ENCODE data around the gene ATP12A.
A peak's percentile ranks its signal among the peaks of the same experiment; 100 is the strongest.

The ATP12A gene

DNA sequence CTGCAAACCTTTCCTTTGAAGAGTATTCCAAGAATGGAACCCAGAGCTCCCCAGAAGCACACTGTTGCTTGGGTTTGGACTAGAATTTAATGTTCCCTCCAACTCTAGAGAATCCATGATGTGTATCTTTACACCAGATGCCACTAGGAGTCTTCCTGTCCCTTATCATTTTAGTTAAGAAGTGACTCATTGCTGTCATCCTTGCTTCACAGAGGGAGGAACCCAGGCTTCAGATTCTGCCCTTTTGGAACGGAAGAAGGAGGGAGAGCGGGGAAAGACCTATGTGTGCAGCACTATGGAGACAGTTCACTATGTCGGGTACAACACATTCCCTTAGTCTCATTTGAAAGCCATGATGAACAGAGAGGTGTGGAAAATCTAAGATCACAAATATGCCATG lies 2.1 kb upstream of the ATP12A start:
- Histone ChIP-seq H2BK12ac (ENCODE audit: low read length) (no peak overlapping the region), H3K18ac (ENCODE audit: low read length) (no peak overlapping the region), H2AFZ (ENCODE audit: low read length) (no peak overlapping the region), H3K23ac (ENCODE audit: low read depth, low read length, poor library complexity) (no peak overlapping the region), H3K14ac (ENCODE audit: low read length) (no peak overlapping the region), H2AK5ac (ENCODE audit: low read depth, low read length) (no peak overlapping the region), H3K4me3 (ENCODE audit: low read length in 2 of 2) (no peak overlapping the region), H3K9ac (ENCODE audit: low read depth, low read length, poor library complexity) (no peak overlapping the region), H3K36me3 (replicated peaks in 1 of 2; ENCODE audit: control insufficient read depth in 2 of 2, insufficient read depth in 2 of 2, low read length in 2 of 2) (no peaks in the 10 kb centered on the region), H3K4me1 (ENCODE audit: control insufficient read depth in 2 of 2, insufficient read depth in 1 of 2, low read depth in 1 of 2, low read length in 2 of 2) (peaks cover 0 to 3% of the 10 kb centered on the region in 2 donors), H3K27me3 (ENCODE audit: control insufficient read depth in 3 of 3, insufficient read depth in 3 of 3, low read depth in 1 of 3, low read length in 3 of 3) (peaks cover 2 to 70% (median 31%) of the 10 kb centered on the region in 3 experiments), H4K91ac (ENCODE audit: low read depth, low read length, poor library complexity) (no peak overlapping the region), H2BK120ac (ENCODE audit: low read depth, low read length) (no peak overlapping the region), H3K79me1 (ENCODE audit: low read depth, low read length) (peaks cover 4% of the 10 kb centered on the region), H2BK5ac (ENCODE audit: low read length) (no peak overlapping the region), H2BK15ac (ENCODE audit: low read length) (no peak overlapping the region), H3K4ac (ENCODE audit: low read length) (no peak overlapping the region), H3K27ac (replicated peaks; ENCODE audit: low read length) (no peak overlapping the region), H3K9me3 (replicated peaks in 1 of 2; ENCODE audit: control insufficient read depth in 2 of 2, insufficient read depth in 1 of 2, low read depth in 1 of 2, low read length in 2 of 2) (no peaks in the 10 kb centered on the region), H3K4me2 (ENCODE audit: insufficient read depth, low read length, poor library complexity, severe bottlenecking) (no peak overlapping the region), H4K8ac (ENCODE audit: low read depth, low read length) (no peak overlapping the region)
- DNase-seq (ENCODE audit: low spot score) = no peak
- WGBS, 2 donors (ENCODE audit: extremely low coverage in 2 of 2, insufficient read length in 2 of 2, insufficient replicate concordance in 1 of 2) = no CpG with 5 or more reads among the region's 3 CpGs

DNA sequence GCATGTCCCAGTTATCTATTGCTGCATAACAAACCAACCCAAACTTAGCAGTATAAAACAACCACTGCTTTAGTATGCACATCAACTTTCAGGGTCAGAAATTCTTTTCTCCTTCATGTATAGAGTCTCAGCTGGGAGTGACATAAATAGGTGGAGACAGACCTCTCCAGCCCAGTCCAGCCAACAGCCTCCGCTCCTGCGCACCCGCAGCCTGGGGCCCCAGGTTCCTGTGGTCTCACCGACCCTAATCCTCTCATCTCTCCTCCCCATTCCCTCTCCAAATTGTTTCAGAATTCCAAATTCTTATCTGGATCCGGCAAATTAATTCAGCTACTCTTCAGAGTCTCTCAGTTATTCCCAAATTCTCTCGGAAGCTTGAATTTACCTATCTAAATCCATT lies 522 bp upstream of the ATP12A start:
- Histone ChIP-seq H3K36me3 (replicated peaks in 1 of 2; ENCODE audit: control insufficient read depth in 2 of 2, insufficient read depth in 2 of 2, low read length in 2 of 2) (no peaks in the 10 kb centered on the region), H3K9ac (ENCODE audit: low read depth, low read length, poor library complexity) (no peak overlapping the region), H3K18ac (ENCODE audit: low read length) (no peak overlapping the region), H3K27me3 (ENCODE audit: control insufficient read depth in 3 of 3, insufficient read depth in 3 of 3, low read depth in 1 of 3, low read length in 3 of 3) (peaks cover 2 to 66% (median 31%) of the 10 kb centered on the region in 3 experiments), H2AK5ac (ENCODE audit: low read depth, low read length) (no peak overlapping the region), H3K4ac (ENCODE audit: low read length) (no peak overlapping the region), H2BK12ac (ENCODE audit: low read length) (no peak overlapping the region), H3K14ac (ENCODE audit: low read length) (no peak overlapping the region), H4K8ac (ENCODE audit: low read depth, low read length) (no peak overlapping the region), H3K23ac (ENCODE audit: low read depth, low read length, poor library complexity) (no peak overlapping the region), H2BK5ac (ENCODE audit: low read length) (no peak overlapping the region), H2AFZ (ENCODE audit: low read length) (no peak overlapping the region), H3K9me3 (replicated peaks in 1 of 2; ENCODE audit: control insufficient read depth in 2 of 2, insufficient read depth in 1 of 2, low read depth in 1 of 2, low read length in 2 of 2) (no peaks in the 10 kb centered on the region), H2BK15ac (ENCODE audit: low read length) (no peak overlapping the region), H3K4me3 (ENCODE audit: low read length in 2 of 2) (no peak overlapping the region), H2BK120ac (ENCODE audit: low read depth, low read length) (no peak overlapping the region), H4K91ac (ENCODE audit: low read depth, low read length, poor library complexity) (no peak overlapping the region), H3K79me1 (ENCODE audit: low read depth, low read length) (peaks cover 4% of the 10 kb centered on the region), H3K4me2 (ENCODE audit: insufficient read depth, low read length, poor library complexity, severe bottlenecking) (peak overlapping the region; percentile 90), H3K4me1 (ENCODE audit: control insufficient read depth in 2 of 2, insufficient read depth in 1 of 2, low read depth in 1 of 2, low read length in 2 of 2) (peaks cover 7% of the 10 kb centered on the region in 2 donors), H3K27ac (replicated peaks; ENCODE audit: low read length) (no peak overlapping the region)
- DNase-seq (ENCODE audit: low spot score) = no peak
- no CpG with 5 or more reads among the region's 6 CpGs for WGBS, 2 donors (ENCODE audit: extremely low coverage in 2 of 2, insufficient read length in 2 of 2, insufficient replicate concordance in 1 of 2)

DNA sequence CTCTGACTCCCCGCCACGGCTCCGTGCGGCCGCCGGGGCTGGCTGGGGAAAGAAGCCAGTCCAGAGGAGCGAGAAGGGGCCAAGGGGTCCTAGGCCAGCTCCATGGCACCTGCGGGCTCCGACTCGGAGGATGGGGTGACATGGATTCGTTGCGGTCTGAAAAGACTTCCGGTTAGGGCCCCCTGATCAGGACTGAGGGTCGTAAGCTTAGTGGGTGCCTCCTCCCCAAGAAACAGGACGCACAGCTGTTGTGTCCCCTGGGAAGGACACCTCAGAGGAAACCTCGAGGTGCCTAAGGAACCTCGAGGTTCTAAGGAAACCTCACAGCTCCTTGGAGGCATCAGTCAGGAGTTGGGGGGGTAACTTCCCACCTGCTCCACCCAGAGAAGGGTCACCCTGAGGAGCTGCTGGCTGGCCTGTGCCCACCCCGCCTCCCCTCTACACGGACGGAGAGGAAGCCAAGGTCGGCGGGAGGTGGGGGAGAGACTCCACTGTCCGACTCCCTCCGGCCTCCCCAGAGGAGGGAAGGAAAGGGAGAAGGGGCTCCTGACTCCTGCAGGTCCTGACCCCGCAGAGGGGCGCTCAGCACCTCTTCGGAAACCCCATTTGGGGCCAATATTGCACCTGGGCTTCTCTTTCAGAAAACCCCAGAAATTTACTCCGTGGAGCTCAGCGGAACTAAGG lies 855 bp downstream of the ATP12A start:
- Histone ChIP-seq H3K18ac (ENCODE audit: low read length) (peak overlapping the region; percentile 69), H3K79me1 (ENCODE audit: low read depth, low read length) (peaks cover 4% of the 10 kb centered on the region), H3K27me3 (ENCODE audit: control insufficient read depth in 3 of 3, insufficient read depth in 3 of 3, low read depth in 1 of 3, low read length in 3 of 3) (peaks cover 2 to 58% (median 31%) of the 10 kb centered on the region in 3 experiments), H2BK15ac (ENCODE audit: low read length) (no peak overlapping the region), H3K4me3 (ENCODE audit: low read length in 2 of 2) (peak overlapping the region in 1 of 2 donors; percentile 80), H3K4ac (ENCODE audit: low read length) (no peak overlapping the region), H2AFZ (ENCODE audit: low read length) (peak overlapping the region; percentile 77), H3K9me3 (replicated peaks in 1 of 2; ENCODE audit: control insufficient read depth in 2 of 2, insufficient read depth in 1 of 2, low read depth in 1 of 2, low read length in 2 of 2) (no peaks in the 10 kb centered on the region), H2BK12ac (ENCODE audit: low read length) (no peak overlapping the region), H2AK5ac (ENCODE audit: low read depth, low read length) (peak overlapping the region; percentile 6), H3K4me2 (ENCODE audit: insufficient read depth, low read length, poor library complexity, severe bottlenecking) (peak overlapping the region; percentile 90), H2BK5ac (ENCODE audit: low read length) (no peak overlapping the region), H3K27ac (replicated peaks; ENCODE audit: low read length) (no peak overlapping the region), H3K36me3 (replicated peaks in 1 of 2; ENCODE audit: control insufficient read depth in 2 of 2, insufficient read depth in 2 of 2, low read length in 2 of 2) (no peaks in the 10 kb centered on the region), H3K14ac (ENCODE audit: low read length) (no peak overlapping the region), H3K9ac (ENCODE audit: low read depth, low read length, poor library complexity) (no peak overlapping the region), H2BK120ac (ENCODE audit: low read depth, low read length) (no peak overlapping the region), H4K91ac (ENCODE audit: low read depth, low read length, poor library complexity) (no peak overlapping the region), H3K4me1 (ENCODE audit: control insufficient read depth in 2 of 2, insufficient read depth in 1 of 2, low read depth in 1 of 2, low read length in 2 of 2) (peaks cover 10 to 11% of the 10 kb centered on the region in 2 donors), H4K8ac (ENCODE audit: low read depth, low read length) (no peak overlapping the region), H3K23ac (ENCODE audit: low read depth, low read length, poor library complexity) (no peak overlapping the region)
- no peak for DNase-seq (ENCODE audit: low spot score)
- no CpG with 5 or more reads among the region's 29 CpGs for WGBS, 2 donors (ENCODE audit: extremely low coverage in 2 of 2, insufficient read length in 2 of 2, insufficient replicate concordance in 1 of 2)

DNA sequence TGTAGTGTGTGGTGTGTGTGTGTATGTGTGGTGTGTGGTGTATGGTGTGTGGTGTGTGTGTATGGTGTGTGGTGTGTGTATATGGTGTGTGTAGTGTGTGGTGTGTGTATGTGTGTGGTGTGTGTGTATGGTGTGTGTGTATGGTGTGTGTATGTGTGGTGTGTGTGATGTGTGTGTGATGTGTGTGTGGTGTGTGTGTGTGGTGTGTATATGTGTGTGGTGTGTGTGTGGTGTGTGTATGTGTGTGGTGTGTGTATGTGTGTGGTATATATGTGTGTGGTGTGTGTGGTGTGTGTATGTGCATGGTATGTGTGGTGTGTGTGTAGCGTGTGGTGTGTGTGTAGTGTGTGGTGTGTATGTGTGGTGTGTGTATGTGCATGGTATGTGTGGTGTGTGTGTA lies 1.7 kb downstream of the ATP12A start:
- Histone ChIP-seq H4K91ac (ENCODE audit: low read depth, low read length, poor library complexity) (no peak overlapping the region), H2BK12ac (ENCODE audit: low read length) (peak overlapping the region; percentile 44), H3K9ac (ENCODE audit: low read depth, low read length, poor library complexity) (peak overlapping the region; percentile 83), H2BK120ac (ENCODE audit: low read depth, low read length) (no peak overlapping the region), H3K79me1 (ENCODE audit: low read depth, low read length) (peaks cover 4% of the 10 kb centered on the region), H4K8ac (ENCODE audit: low read depth, low read length) (no peak overlapping the region), H2BK15ac (ENCODE audit: low read length) (no peak overlapping the region), H3K4me3 (ENCODE audit: low read length in 2 of 2) (peak overlapping the region in 1 of 2 donors; percentile 71), H3K4me2 (ENCODE audit: insufficient read depth, low read length, poor library complexity, severe bottlenecking) (no peak overlapping the region), H3K4ac (ENCODE audit: low read length) (no peak overlapping the region), H2BK5ac (ENCODE audit: low read length) (no peak overlapping the region), H2AFZ (ENCODE audit: low read length) (no peak overlapping the region), H3K27ac (replicated peaks; ENCODE audit: low read length) (no peak overlapping the region), H3K14ac (ENCODE audit: low read length) (no peak overlapping the region), H3K4me1 (ENCODE audit: control insufficient read depth in 2 of 2, insufficient read depth in 1 of 2, low read depth in 1 of 2, low read length in 2 of 2) (peaks cover 10 to 11% of the 10 kb centered on the region in 2 donors), H3K9me3 (replicated peaks in 1 of 2; ENCODE audit: control insufficient read depth in 2 of 2, insufficient read depth in 1 of 2, low read depth in 1 of 2, low read length in 2 of 2) (no peaks in the 10 kb centered on the region), H3K23ac (ENCODE audit: low read depth, low read length, poor library complexity) (peak overlapping the region; percentile 44), H2AK5ac (ENCODE audit: low read depth, low read length) (no peak overlapping the region), H3K18ac (ENCODE audit: low read length) (no peak overlapping the region), H3K36me3 (replicated peaks in 1 of 2; ENCODE audit: control insufficient read depth in 2 of 2, insufficient read depth in 2 of 2, low read length in 2 of 2) (no peaks in the 10 kb centered on the region), H3K27me3 (ENCODE audit: control insufficient read depth in 3 of 3, insufficient read depth in 3 of 3, low read depth in 1 of 3, low read length in 3 of 3) (peaks cover 2 to 50% (median 31%) of the 10 kb centered on the region in 3 experiments)
- WGBS, 2 donors (ENCODE audit: extremely low coverage in 2 of 2, insufficient read length in 2 of 2, insufficient replicate concordance in 1 of 2) = 100% methylated on average over 1 of the region's 1 CpG; no CpG with 5 or more reads in 1 of the 2 donors
- DNase-seq (ENCODE audit: low spot score) = no peak
